Measurements from ENCODE around the gene CTIF.

DNA sequence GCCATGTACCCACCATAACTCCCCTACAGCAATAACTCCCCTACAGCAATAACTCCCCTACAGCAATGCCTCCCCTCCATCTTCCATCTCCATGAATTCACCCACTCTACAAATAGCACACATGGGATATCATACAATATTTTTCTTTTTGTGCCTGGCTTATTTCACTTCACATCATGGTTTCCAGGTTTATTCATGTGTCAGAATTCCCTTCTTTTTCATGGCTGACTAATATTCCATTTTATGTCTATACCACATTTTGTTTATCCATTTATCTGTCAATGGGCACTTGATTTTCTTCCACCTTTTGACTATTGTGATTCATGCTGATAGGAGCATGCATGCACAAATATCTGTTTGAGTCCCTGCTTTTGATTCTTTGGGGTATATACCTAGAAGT, 233.6 kb downstream of the CTIF start:
- TF ChIP-seq CTCF (IDR thresholded peaks at IDR 0.05; ENCODE audit: low read depth, low read length, missing input control) (no peak), JUND (IDR thresholded peaks at IDR 0.05) (no peak), REST (IDR thresholded peaks at IDR 0.05) (no peak)

All from liver (tissue), 3 donors.